Epithelial cell of proximal tubule (primary cell): ENCODE measurements around the gene MCCC2. TPM values are rescaled to one million over a fixed set of nuclear protein-coding genes. Genes with fewer than 3 reads are reported as not detected.
"Not testable (repeated sequence)": the region's sequence is repeated elsewhere in the genome, so short reads cannot be mapped to it uniquely, and the experiment has no call there.

Experiments used
- DNase-seq: peaks from one replicate; pipeline ENCODE4 v3.0.0-alpha.2; 2011; ENCODE audit warnings: low read depth
- H3K4me3 ChIP-seq: 2 replicates; pipeline ENCODE4 v1.5.1; 2011; ENCODE audit warnings: low read depth, mild to moderate bottlenecking, low read length
- CTCF ChIP-seq: conservative IDR thresholded peaks from 2 replicates; pipeline ENCODE4 v1.5.1; 2012; ENCODE audit warnings: low read depth, mild to moderate bottlenecking, low read length
- total RNA-seq: library from RNA; depleted of rRNA; stranded (reverse); fragments of >200 nt; gene quantifications from 2 replicates; pipeline ENCODE4 v1.2.3, GENCODE V29; 2015

MCCC2 gene
- total RNA-seq, 1 donor from 2014 or later: 25.3 TPM

GRCh38 chr5:71652349-71652748 lies 65.2 kb downstream of the MCCC2 start:
- TF ChIP-seq CTCF: no peak
- no peak overlapping the region for H3K4me3 ChIP-seq
- DNase-seq: no peak

GRCh38 chr5:71652803-71653543 lies 65.8 kb downstream of the MCCC2 start:
- TF ChIP-seq CTCF: no peak
- no peak for DNase-seq
- H3K4me3 ChIP-seq: no peak overlapping the region

DNA sequence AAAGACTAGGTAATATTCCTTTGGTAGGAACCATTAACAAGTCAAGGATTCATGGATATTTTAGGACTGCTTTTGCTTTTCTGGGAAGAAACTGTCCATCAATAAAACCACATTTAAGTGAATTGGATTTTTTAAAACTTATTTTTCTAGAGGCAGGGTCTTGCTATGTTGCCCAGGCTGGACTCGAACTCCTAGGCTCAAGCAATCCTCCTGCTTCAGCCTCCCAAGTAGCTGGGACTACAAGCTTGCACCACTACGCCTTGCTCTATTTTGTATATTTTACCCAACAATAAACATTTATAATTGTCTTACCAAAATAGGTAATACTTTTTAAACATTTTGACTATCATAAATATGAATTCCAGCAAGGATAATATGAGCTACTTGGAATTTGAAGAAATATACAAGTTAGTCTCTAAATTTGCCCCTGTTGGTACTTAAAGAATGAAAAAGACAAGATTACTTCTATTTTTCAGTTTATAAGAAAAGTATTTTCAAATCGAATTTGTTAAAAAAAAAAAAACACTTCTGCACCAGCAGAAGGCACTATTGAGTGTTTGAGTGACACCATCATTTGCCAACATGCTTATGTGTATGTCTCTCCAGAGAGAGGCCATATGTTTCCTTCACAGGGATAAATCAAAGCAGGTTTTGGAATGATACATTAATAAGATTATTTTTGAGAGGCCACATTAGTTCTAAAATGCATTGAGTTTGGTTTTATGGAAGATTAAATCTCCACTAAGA lies 71.9 kb downstream of the MCCC2 start:
- no peak for DNase-seq
- H3K4me3 ChIP-seq: no peak overlapping the region
- peak; percentile 29 for TF ChIP-seq CTCF

DNA sequence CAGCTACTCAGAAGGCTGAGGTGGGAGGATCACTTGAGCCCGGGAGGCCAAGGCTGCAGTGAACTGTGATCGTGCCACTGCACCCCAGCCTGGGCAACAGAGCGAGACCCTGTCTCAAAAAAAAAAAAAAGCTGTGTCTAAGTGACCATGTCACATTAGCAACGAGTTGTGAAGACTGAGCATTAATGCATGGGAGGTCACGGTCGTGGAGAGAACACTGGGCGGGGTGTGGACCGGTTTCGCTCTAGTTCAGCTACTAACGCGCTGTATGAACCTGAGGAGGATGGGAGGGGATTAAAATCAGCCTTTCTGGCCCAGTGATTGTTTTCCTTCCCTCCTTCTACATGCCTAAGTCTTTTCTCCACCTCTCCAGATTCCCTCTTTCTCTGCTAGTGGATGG lies 75.2 kb downstream of the MCCC2 start:
- no peak for TF ChIP-seq CTCF
- DNase-seq: no peak
- no peak overlapping the region for H3K4me3 ChIP-seq

DNA sequence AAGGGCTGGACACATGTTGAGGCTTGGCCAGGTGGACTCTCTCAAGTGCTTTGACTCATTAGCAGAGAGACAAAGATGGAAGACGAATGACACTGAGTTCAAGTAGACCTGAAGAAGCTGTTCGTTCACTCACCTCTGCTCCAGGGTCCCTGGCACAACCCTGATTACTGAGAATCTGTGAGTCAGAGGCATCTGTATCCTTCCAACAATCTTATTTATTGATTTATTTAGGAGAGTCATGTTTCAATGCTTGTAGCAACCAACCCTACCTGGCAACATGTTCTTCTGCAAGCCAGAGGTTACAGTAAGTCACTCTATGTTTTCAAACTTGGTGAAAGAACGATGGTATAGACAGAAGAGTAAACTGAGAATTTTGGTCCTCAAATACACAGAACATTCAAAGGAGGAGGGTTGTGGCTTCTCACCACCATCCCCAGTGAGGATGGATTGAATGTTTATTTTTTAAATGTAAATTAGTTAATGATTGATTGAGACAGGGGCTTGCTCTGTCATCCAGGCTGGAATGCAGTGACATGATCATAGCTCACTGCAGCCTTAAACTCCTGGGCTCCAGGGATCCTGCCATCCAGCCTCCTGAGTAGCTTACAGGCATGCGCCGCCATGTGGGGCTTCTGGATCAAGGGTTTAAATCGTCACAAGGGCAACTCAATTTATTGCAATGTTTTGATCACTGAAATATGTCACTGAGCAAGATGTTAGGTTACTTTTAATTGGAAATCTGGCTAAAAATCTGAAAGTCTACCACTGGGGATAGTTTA lies 76.2 kb downstream of the MCCC2 start:
- DNase-seq: no peak
- H3K4me3 ChIP-seq: no peak overlapping the region
- peak; percentile 27 for TF ChIP-seq CTCF

GRCh38 chr5:71664615-71665014 lies 77.5 kb downstream of the MCCC2 start:
- DNase-seq, H3K4me3 ChIP-seq: not testable (repeated sequence)

DNA sequence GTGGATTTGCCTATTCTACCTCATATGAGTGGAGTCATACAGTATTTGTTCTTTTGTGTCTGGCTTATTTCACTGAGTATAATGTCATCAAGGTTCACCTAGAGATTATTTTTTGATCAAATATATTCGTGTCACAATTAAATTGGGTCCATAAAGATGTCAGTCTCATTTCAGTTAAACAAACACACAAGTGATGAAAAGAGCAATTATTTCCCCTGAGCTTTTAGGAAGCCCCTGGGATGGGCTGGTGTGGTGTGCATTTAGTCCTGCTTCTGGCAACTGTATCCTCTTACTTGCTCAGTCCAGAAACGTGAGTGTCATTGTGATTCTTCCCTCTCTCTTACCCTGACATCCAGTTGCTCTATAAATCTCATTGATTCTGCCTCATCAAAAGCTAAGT lies 79.2 kb downstream of the MCCC2 start:
- no peak overlapping the region for H3K4me3 ChIP-seq
- no peak for DNase-seq
- TF ChIP-seq CTCF: no peak
